Astrocyte (in vitro differentiated cells and primary cell): ENCODE data around the gene GPC5.

Experiments used
- EZH2 ChIP-seq: IDR thresholded peaks from 2 replicates; pipeline ENCODE4 v1.6.1; 2012; ENCODE audit warnings: mild to moderate bottlenecking, low read length, inconsistent platforms; ENCODE audit not compliant: insufficient read depth
- TF ChIP-seq, protein P1 (sequence below): IDR thresholded peaks from 2 replicates; pipeline ENCODE4 v1.5.1; 2011; ENCODE audit warnings: low read depth, mild to moderate bottlenecking, inconsistent platforms, low read length, moderate library complexity; ENCODE audit not compliant: insufficient read depth

DNA sequence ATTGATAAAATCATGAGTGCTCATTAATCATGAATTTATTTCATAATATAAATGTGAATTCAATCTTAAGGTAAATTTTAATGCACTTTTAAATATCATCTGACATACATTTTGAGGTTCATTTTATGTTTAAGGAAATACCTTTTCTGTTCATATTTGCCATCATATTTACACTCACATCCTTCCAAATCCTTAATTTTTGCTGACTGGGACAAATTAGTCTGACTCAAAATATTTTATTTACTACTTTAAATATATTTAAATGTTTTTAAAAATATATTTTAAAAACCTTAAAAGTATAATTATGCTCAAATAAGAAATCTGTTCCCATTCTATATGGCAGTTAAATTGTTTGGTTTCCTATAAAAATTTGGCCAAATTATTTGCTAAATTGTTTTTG, 438.1 kb downstream of the GPC5 start:
- TF ChIP-seq, protein P1, sequence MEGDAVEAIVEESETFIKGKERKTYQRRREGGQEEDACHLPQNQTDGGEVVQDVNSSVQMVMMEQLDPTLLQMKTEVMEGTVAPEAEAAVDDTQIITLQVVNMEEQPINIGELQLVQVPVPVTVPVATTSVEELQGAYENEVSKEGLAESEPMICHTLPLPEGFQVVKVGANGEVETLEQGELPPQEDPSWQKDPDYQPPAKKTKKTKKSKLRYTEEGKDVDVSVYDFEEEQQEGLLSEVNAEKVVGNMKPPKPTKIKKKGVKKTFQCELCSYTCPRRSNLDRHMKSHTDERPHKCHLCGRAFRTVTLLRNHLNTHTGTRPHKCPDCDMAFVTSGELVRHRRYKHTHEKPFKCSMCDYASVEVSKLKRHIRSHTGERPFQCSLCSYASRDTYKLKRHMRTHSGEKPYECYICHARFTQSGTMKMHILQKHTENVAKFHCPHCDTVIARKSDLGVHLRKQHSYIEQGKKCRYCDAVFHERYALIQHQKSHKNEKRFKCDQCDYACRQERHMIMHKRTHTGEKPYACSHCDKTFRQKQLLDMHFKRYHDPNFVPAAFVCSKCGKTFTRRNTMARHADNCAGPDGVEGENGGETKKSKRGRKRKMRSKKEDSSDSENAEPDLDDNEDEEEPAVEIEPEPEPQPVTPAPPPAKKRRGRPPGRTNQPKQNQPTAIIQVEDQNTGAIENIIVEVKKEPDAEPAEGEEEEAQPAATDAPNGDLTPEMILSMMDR = no peak
- no peak for TF ChIP-seq EZH2
